ENCODE results near the gene ABCC6.

Gene ABCC6

DNA sequence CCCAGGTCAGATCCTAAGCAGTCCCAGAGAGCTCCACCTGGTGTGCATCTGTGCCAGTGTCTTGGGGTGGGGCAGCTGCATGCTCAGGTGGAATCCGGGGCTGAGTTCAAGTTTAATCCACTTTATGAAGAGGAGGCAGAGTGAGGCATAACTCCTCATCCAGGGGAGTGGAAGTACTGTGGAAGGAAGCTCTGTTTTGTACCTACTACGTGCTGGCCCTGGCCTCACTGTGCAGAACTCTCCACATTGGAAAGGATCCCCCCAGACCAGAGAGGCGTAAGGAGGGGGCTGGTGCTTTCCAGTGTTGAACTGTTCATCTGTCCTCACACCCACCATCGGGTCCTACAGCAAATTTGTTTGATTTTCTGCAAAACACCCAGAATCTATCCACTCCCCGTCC lies 78.0 kb downstream of the ABCC6 start:
- peaks cover 23% of the 10 kb centered on the region for H3K4me1 ChIP-seq (ENCODE audit: insufficient read depth, low read length)
- no peaks in the 10 kb centered on the region for H3K27me3 ChIP-seq (ENCODE audit: control insufficient read depth in 1 of 2, insufficient read depth in 2 of 2, low read length in 2 of 2)
- H3K4me3 ChIP-seq (ENCODE audit: low read depth in 1 of 2, low read length in 2 of 2), result no peak overlapping the region
- peaks cover 23% of the 10 kb centered on the region for H3K36me3 ChIP-seq (ENCODE audit: insufficient read depth, low read length)
- H3K9ac ChIP-seq (ENCODE audit: low read length), result no peak overlapping the region
- no peaks in the 10 kb centered on the region for H3K9me3 ChIP-seq (ENCODE audit: low read length)
- H3K27ac ChIP-seq (ENCODE audit: low read depth, low read length), result no peak overlapping the region

DNA sequence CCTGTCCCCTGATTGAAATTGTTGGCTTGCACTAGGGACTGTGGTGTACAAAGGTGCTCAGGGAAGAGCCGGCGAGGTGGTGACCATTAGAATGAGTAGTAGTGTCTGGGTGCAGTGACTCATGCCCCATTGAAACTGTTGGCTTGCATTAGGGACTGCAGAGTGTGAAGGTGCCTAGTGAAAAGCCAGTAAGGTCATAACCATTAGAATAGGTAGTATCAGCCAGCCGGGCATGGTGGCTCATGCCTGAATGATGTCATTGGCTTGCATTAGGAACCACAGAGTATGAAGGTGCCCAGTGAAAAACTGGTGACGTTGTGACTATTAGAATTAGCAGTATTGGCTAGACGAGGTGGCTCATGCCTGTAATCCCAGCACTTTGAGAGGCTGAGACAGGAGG lies 78.9 kb downstream of the ABCC6 start:
- Histone ChIP-seq H3K4me1 (ENCODE audit: insufficient read depth, low read length) (peaks cover 16% of the 10 kb centered on the region), H3K9ac (ENCODE audit: low read length) (no peak overlapping the region), H3K27me3 (ENCODE audit: control insufficient read depth in 1 of 2, insufficient read depth in 2 of 2, low read length in 2 of 2) (no peaks in the 10 kb centered on the region), H3K4me3 (ENCODE audit: low read depth in 1 of 2, low read length in 2 of 2) (no peak overlapping the region), H3K9me3 (ENCODE audit: low read length) (no peaks in the 10 kb centered on the region), H3K36me3 (ENCODE audit: insufficient read depth, low read length) (peaks cover 27% of the 10 kb centered on the region), H3K27ac (ENCODE audit: low read depth, low read length) (no peak overlapping the region)

DNA sequence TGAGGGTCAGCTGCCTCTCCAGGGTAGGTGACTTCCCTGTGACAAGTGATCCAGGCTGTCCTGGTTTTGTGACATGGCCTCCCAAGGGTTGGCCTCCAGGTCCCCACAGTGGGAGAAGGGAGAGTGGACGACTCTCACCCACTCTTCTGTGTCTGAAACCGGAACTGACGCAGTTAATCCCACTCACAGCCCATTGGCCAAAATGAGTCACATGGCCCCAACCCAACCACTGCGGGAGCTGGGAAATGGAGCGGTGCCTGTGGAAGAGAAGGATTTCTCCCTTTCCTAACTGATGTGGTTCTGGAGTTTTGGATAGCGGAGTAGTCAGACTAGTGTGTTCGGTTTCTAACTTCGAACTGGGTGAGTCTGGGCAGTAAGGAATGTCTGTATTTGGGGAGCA lies 79.4 kb downstream of the ABCC6 start:
- Histone ChIP-seq H3K27ac (ENCODE audit: low read depth, low read length) (no peak overlapping the region), H3K4me3 (ENCODE audit: low read depth in 1 of 2, low read length in 2 of 2) (no peak overlapping the region), H3K9me3 (ENCODE audit: low read length) (no peaks in the 10 kb centered on the region), H3K27me3 (ENCODE audit: control insufficient read depth in 1 of 2, insufficient read depth in 2 of 2, low read length in 2 of 2) (no peaks in the 10 kb centered on the region), H3K4me1 (ENCODE audit: insufficient read depth, low read length) (peaks cover 11% of the 10 kb centered on the region), H3K36me3 (ENCODE audit: insufficient read depth, low read length) (peaks cover 29% of the 10 kb centered on the region), H3K9ac (ENCODE audit: low read length) (no peak overlapping the region)

DNA sequence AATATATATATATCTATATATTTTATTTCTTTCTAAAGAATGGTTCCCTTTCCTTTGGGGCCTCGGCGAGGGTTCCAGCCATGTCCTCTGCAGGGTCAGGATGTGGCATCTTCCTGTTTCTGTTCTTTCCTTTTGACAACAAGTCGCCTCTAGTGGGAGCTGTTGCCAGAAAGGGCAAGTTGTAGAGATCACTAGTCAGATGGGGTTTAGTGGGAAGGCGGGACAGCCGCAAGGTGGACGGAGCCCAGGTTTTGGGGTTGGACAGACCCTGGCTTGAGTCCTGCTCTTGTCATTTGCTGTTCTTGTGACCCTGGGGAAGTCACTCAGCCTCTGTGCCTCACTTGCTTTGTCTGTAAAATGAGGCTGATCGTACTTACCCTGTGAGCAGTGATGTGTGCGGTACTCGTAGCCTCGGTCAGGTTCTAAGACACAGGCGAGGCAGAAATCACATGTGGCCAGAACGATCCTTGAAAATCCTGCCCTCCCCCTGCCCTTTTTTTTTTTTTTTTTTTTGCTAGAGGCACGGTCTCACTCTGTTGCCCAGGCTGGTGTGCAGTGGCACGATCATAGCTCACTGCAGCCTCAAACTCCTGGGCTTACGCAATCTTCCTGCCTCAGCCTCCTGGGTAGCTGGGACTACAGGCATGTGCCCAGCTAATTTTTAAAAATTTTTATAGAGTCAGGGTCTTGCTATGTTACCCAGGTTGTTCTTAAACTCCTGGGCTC lies 80.1 kb downstream of the ABCC6 start:
- Histone ChIP-seq H3K4me1 (ENCODE audit: insufficient read depth, low read length) (peaks cover 7% of the 10 kb centered on the region), H3K27ac (ENCODE audit: low read depth, low read length) (no peak overlapping the region), H3K36me3 (ENCODE audit: insufficient read depth, low read length) (peaks cover 36% of the 10 kb centered on the region), H3K9ac (ENCODE audit: low read length) (no peak overlapping the region), H3K27me3 (ENCODE audit: control insufficient read depth in 1 of 2, insufficient read depth in 2 of 2, low read length in 2 of 2) (no peaks in the 10 kb centered on the region), H3K4me3 (ENCODE audit: low read depth in 1 of 2, low read length in 2 of 2) (no peak overlapping the region), H3K9me3 (ENCODE audit: low read length) (no peaks in the 10 kb centered on the region)

- H3K27ac ChIP-seq (ENCODE audit: low read depth, low read length), result no peak overlapping the region
- peaks cover 44% of the 10 kb centered on the region for H3K36me3 ChIP-seq (ENCODE audit: insufficient read depth, low read length)
Measured at GRCh38 chr16:16141784-16142396, 81.4 kb downstream of the ABCC6 start.

DNA sequence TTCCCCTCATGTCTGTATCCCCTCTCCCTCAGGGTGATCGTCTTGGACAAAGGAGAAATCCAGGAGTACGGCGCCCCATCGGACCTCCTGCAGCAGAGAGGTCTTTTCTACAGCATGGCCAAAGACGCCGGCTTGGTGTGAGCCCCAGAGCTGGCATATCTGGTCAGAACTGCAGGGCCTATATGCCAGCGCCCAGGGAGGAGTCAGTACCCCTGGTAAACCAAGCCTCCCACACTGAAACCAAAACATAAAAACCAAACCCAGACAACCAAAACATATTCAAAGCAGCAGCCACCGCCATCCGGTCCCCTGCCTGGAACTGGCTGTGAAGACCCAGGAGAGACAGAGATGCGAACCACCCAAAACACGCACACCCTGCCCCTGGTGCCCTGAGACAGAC lies 82.2 kb downstream of the ABCC6 start:
- Histone ChIP-seq H3K4me3 (ENCODE audit: low read depth in 1 of 2, low read length in 2 of 2) (no peak overlapping the region), H3K4me1 (ENCODE audit: insufficient read depth, low read length) (peaks cover 12% of the 10 kb centered on the region), H3K9me3 (ENCODE audit: low read length) (no peaks in the 10 kb centered on the region), H3K9ac (ENCODE audit: low read length) (no peak overlapping the region), H3K27ac (ENCODE audit: low read depth, low read length) (no peak overlapping the region), H3K36me3 (ENCODE audit: insufficient read depth, low read length) (peaks cover 52% of the 10 kb centered on the region), H3K27me3 (ENCODE audit: control insufficient read depth in 1 of 2, insufficient read depth in 2 of 2, low read length in 2 of 2) (no peaks in the 10 kb centered on the region)

More at GRCh38 chr16:16141784-16142396, 81.4 kb downstream of the ABCC6 start:
- H3K4me1 ChIP-seq (ENCODE audit: insufficient read depth, low read length), result peaks cover 11% of the 10 kb centered on the region
- H3K4me3 ChIP-seq (ENCODE audit: low read depth in 1 of 2, low read length in 2 of 2), result no peak overlapping the region
- H3K9ac ChIP-seq (ENCODE audit: low read length), result no peak overlapping the region
- no peaks in the 10 kb centered on the region for H3K27me3 ChIP-seq (ENCODE audit: control insufficient read depth in 1 of 2, insufficient read depth in 2 of 2, low read length in 2 of 2)
- no peaks in the 10 kb centered on the region for H3K9me3 ChIP-seq (ENCODE audit: low read length)

- H3K27me3 ChIP-seq (ENCODE audit: control insufficient read depth in 1 of 2, insufficient read depth in 2 of 2, low read length in 2 of 2), result no peaks in the 10 kb centered on the region
- no peak overlapping the region for H3K4me3 ChIP-seq (ENCODE audit: low read depth in 1 of 2, low read length in 2 of 2)
- H3K27ac ChIP-seq (ENCODE audit: low read depth, low read length), result no peak overlapping the region
- H3K36me3 ChIP-seq (ENCODE audit: insufficient read depth, low read length), result peaks cover 52% of the 10 kb centered on the region
- H3K9ac ChIP-seq (ENCODE audit: low read length), result no peak overlapping the region
- no peaks in the 10 kb centered on the region for H3K9me3 ChIP-seq (ENCODE audit: low read length)
- H3K4me1 ChIP-seq (ENCODE audit: insufficient read depth, low read length), result peaks cover 12% of the 10 kb centered on the region
Measured at GRCh38 chr16:16140537-16140936, 82.8 kb downstream of the ABCC6 start.

DNA sequence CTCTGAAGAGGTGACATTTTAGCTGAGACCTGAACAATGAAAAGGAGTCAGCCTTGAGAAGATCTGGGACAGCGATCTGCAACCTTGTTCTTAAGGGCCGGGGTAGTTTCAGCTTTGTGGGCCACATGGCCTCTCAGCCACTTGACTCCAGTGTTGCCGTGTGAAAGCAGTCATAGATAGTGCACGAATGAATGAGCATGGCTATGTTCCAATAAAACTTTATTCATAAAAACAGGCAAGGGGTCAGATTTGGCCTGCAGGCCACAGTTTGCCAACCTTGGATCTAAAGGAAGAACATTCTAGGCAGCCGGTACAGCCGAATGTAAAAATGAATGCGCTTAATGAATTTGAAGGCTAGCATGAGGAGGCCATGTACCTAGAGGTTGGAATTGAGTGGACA lies 83.5 kb downstream of the ABCC6 start:
- no peaks in the 10 kb centered on the region for H3K27me3 ChIP-seq (ENCODE audit: control insufficient read depth in 1 of 2, insufficient read depth in 2 of 2, low read length in 2 of 2)
- H3K27ac ChIP-seq (ENCODE audit: low read depth, low read length), result no peak overlapping the region
- no peak overlapping the region for H3K9ac ChIP-seq (ENCODE audit: low read length)
- no peaks in the 10 kb centered on the region for H3K9me3 ChIP-seq (ENCODE audit: low read length)
- no peak overlapping the region for H3K4me3 ChIP-seq (ENCODE audit: low read depth in 1 of 2, low read length in 2 of 2)
- peaks cover 12% of the 10 kb centered on the region for H3K4me1 ChIP-seq (ENCODE audit: insufficient read depth, low read length)
- H3K36me3 ChIP-seq (ENCODE audit: insufficient read depth, low read length), result peaks cover 52% of the 10 kb centered on the region

- Histone ChIP-seq H3K9me3 (ENCODE audit: low read length) (no peaks in the 10 kb centered on the region), H3K27ac (ENCODE audit: low read depth, low read length) (no peak overlapping the region), H3K9ac (ENCODE audit: low read length) (no peak overlapping the region), H3K4me3 (ENCODE audit: low read depth in 1 of 2, low read length in 2 of 2) (no peak overlapping the region), H3K4me1 (ENCODE audit: insufficient read depth, low read length) (peaks cover 12% of the 10 kb centered on the region), H3K27me3 (ENCODE audit: control insufficient read depth in 1 of 2, insufficient read depth in 2 of 2, low read length in 2 of 2) (no peaks in the 10 kb centered on the region), H3K36me3 (ENCODE audit: insufficient read depth, low read length) (peaks cover 53% of the 10 kb centered on the region)
Measured at GRCh38 chr16:16139061-16139460, 84.2 kb downstream of the ABCC6 start.

DNA sequence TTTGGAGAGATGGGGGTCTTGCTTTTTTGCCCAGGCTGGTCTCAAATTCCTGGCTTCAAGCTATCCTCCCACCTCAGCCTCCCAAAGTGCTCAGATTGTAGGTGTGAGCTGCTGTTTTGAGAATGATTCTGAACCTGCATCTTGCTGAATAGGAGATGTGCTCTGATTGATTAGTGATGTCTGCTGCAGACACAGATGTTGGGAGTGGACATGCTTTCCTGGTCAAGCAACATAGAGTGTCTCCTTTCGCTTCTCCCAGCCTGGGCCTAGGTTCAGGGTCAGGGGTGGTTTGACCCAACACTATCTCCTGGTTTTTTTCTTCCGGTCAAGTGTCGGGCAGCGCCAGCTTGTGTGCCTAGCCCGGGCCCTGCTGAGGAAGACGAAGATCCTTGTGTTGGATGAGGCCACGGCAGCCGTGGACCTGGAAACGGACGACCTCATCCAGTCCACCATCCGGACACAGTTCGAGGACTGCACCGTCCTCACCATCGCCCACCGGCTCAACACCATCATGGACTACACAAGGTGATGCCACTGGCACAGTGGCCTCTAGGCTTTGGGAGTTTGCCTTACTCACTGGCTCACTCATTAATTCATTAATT lies 85.2 kb downstream of the ABCC6 start:
- Histone ChIP-seq H3K27me3 (ENCODE audit: control insufficient read depth in 1 of 2, insufficient read depth in 2 of 2, low read length in 2 of 2) (no peaks in the 10 kb centered on the region), H3K4me3 (ENCODE audit: low read depth in 1 of 2, low read length in 2 of 2) (no peak overlapping the region), H3K9ac (ENCODE audit: low read length) (no peak overlapping the region), H3K4me1 (ENCODE audit: insufficient read depth, low read length) (peaks cover 12% of the 10 kb centered on the region), H3K9me3 (ENCODE audit: low read length) (no peaks in the 10 kb centered on the region), H3K27ac (ENCODE audit: low read depth, low read length) (no peak overlapping the region), H3K36me3 (ENCODE audit: insufficient read depth, low read length) (peaks cover 60% of the 10 kb centered on the region)

- no peak overlapping the region for H3K27ac ChIP-seq (ENCODE audit: low read depth, low read length)
- no peak overlapping the region for H3K4me3 ChIP-seq (ENCODE audit: low read depth in 1 of 2, low read length in 2 of 2)
- H3K27me3 ChIP-seq (ENCODE audit: control insufficient read depth in 1 of 2, insufficient read depth in 2 of 2, low read length in 2 of 2), result no peaks in the 10 kb centered on the region
- H3K4me1 ChIP-seq (ENCODE audit: insufficient read depth, low read length), result peaks cover 12% of the 10 kb centered on the region
- peaks cover 59% of the 10 kb centered on the region for H3K36me3 ChIP-seq (ENCODE audit: insufficient read depth, low read length)
- H3K9me3 ChIP-seq (ENCODE audit: low read length), result no peaks in the 10 kb centered on the region
- no peak overlapping the region for H3K9ac ChIP-seq (ENCODE audit: low read length)
Measured at GRCh38 chr16:16137110-16137509, 86.2 kb downstream of the ABCC6 start.
